ENCODE data around the gene PCLO.
"Not testable (repeated sequence)": the region's sequence is repeated elsewhere in the genome, so short reads cannot be mapped to it uniquely, and the experiment has no call there.

PCLO gene

DNA sequence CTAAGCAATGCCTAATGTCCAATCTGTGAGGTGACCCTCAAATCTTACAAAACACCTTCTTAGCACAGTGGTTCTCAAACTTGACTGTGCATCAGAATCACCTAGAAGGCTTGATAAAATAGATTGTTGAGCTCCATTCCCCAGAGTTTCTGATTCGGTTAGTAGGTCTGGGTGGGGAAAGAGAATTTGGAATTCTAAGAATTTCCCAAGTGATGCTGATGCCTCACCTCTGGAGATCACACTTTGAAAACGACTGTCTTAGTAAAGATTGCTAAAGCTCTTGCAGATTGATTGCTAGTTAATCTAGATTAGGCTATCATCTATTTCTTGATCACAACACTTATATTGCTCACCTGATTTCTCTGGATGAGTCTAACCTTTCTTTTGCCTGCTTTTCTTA lies 126.6 kb downstream of the PCLO start:
- no peaks in the 10 kb centered on the region for H3K27me3 ChIP-seq (ENCODE audit: control insufficient read depth, insufficient read depth, low read length)
- no peak overlapping the region for H3K4me3 ChIP-seq (ENCODE audit: low read length)
- no peak overlapping the region for H3K9ac ChIP-seq (ENCODE audit: low read length)
- no peak overlapping the region for H3K27ac ChIP-seq (ENCODE audit: low read length)
- H3K9me3 ChIP-seq (ENCODE audit: control insufficient read depth, low read depth, low read length) = no peaks in the 10 kb centered on the region
- no peaks in the 10 kb centered on the region for H3K4me1 ChIP-seq (ENCODE audit: control insufficient read depth, low read depth, low read length)
- H3K36me3 ChIP-seq (ENCODE audit: control insufficient read depth, low read depth, low read length) = no peaks in the 10 kb centered on the region

DNA sequence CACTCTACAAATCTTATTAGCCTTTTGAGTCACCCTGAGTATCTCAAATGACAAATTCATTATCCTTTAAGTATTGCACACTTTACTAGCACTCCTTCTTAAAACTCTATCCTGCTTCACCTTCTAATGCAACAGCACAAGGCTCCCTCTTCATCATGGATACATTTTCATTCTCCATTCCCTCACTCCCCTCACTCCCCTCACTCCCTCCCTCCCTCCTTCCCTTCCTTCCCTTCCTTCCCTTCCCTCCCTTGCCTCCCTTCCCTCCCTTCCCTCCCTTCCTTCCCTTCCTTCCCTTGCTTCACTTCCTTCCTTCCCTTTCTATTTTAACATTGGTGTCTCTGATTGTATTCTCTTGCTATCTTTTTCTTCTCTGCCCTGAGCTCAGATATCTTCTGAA lies 130.5 kb downstream of the PCLO start:
- Histone ChIP-seq H3K4me3 (ENCODE audit: low read length) (no peak overlapping the region), H3K4me1 (ENCODE audit: control insufficient read depth, low read depth, low read length) (no peaks in the 10 kb centered on the region), H3K9me3 (ENCODE audit: control insufficient read depth, low read depth, low read length) (no peaks in the 10 kb centered on the region), H3K27ac (ENCODE audit: low read length) (no peak overlapping the region), H3K36me3 (ENCODE audit: control insufficient read depth, low read depth, low read length) (no peaks in the 10 kb centered on the region), H3K27me3 (ENCODE audit: control insufficient read depth, insufficient read depth, low read length) (no peaks in the 10 kb centered on the region), H3K9ac (ENCODE audit: low read length) (no peak overlapping the region)

GRCh38 chr7:83023817-83024665 lies 138.6 kb downstream of the PCLO start:
- not testable (repeated sequence) for H3K9ac ChIP-seq (ENCODE audit: low read length); H3K9me3 ChIP-seq (ENCODE audit: control insufficient read depth, low read depth, low read length); H3K4me1 ChIP-seq (ENCODE audit: control insufficient read depth, low read depth, low read length); H3K4me3 ChIP-seq (ENCODE audit: low read length); H3K36me3 ChIP-seq (ENCODE audit: control insufficient read depth, low read depth, low read length); H3K27me3 ChIP-seq (ENCODE audit: control insufficient read depth, insufficient read depth, low read length); H3K27ac ChIP-seq (ENCODE audit: low read length)

- Histone ChIP-seq H3K4me3 (ENCODE audit: low read length) (no peak overlapping the region), H3K27me3 (ENCODE audit: control insufficient read depth, insufficient read depth, low read length) (no peaks in the 10 kb centered on the region), H3K27ac (ENCODE audit: low read length) (no peak overlapping the region), H3K9me3 (ENCODE audit: control insufficient read depth, low read depth, low read length) (no peaks in the 10 kb centered on the region), H3K9ac (ENCODE audit: low read length) (no peak overlapping the region), H3K36me3 (ENCODE audit: control insufficient read depth, low read depth, low read length) (no peaks in the 10 kb centered on the region), H3K4me1 (ENCODE audit: control insufficient read depth, low read depth, low read length) (peaks cover 4% of the 10 kb centered on the region)
These were observed 141.7 kb downstream of the PCLO start for GRCh38 chr7:83021032-83021431.

- Histone ChIP-seq H3K9ac (ENCODE audit: low read length) (no peak overlapping the region), H3K4me3 (ENCODE audit: low read length) (no peak overlapping the region), H3K9me3 (ENCODE audit: control insufficient read depth, low read depth, low read length) (no peaks in the 10 kb centered on the region), H3K27ac (ENCODE audit: low read length) (no peak overlapping the region), H3K36me3 (ENCODE audit: control insufficient read depth, low read depth, low read length) (no peaks in the 10 kb centered on the region), H3K27me3 (ENCODE audit: control insufficient read depth, insufficient read depth, low read length) (no peaks in the 10 kb centered on the region), H3K4me1 (ENCODE audit: control insufficient read depth, low read depth, low read length) (peaks cover 4% of the 10 kb centered on the region)
These were observed 142.5 kb downstream of the PCLO start for GRCh38 chr7:83020161-83020560.

DNA sequence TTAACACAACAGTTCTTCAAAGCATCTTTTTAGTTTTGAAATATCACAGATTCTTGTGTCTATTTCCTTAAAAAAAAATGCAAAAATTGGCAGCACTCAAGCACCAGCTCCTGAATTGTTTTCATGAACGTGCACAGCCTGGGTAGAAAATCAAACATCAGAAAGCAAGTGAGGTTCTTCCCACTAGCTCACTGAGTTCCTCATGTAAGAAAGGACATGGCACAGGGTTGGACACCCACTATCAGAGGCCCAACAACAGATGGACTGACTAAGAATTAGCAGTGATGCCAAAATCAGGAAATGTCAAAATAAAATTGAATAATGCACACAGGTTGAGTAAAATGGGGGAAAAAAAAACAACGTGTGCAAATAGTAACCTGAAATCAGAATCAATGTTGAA lies 146.8 kb downstream of the PCLO start:
- no peak overlapping the region for H3K4me3 ChIP-seq (ENCODE audit: low read length)
- no peaks in the 10 kb centered on the region for H3K27me3 ChIP-seq (ENCODE audit: control insufficient read depth, insufficient read depth, low read length)
- H3K27ac ChIP-seq (ENCODE audit: low read length) = no peak overlapping the region
- H3K9me3 ChIP-seq (ENCODE audit: control insufficient read depth, low read depth, low read length) = no peaks in the 10 kb centered on the region
- H3K4me1 ChIP-seq (ENCODE audit: control insufficient read depth, low read depth, low read length) = peaks cover 4% of the 10 kb centered on the region
- H3K9ac ChIP-seq (ENCODE audit: low read length) = no peak overlapping the region
- no peaks in the 10 kb centered on the region for H3K36me3 ChIP-seq (ENCODE audit: control insufficient read depth, low read depth, low read length)

DNA sequence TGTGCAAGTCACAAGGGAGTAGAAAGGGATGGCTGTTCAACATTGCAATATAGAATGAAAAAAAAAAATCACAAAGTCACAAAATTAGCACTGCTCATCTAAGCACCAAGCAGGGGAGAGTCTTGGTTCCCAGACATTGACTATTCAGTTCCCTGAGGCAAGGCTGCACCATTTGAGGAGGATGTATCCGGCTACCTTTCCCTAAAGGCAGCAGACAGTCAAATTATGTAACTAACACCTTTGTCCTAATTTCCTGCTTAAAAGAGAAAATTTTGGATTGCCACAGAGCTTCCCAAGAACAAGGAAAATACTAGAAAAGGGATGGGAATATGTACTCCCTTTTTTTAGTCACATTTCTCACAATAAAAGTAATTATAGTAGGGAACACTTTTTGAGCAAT lies 148.1 kb downstream of the PCLO start:
- no peak overlapping the region for H3K4me3 ChIP-seq (ENCODE audit: low read length)
- H3K4me1 ChIP-seq (ENCODE audit: control insufficient read depth, low read depth, low read length) = peaks cover 4% of the 10 kb centered on the region
- no peaks in the 10 kb centered on the region for H3K36me3 ChIP-seq (ENCODE audit: control insufficient read depth, low read depth, low read length)
- H3K9ac ChIP-seq (ENCODE audit: low read length) = no peak overlapping the region
- no peaks in the 10 kb centered on the region for H3K27me3 ChIP-seq (ENCODE audit: control insufficient read depth, insufficient read depth, low read length)
- no peaks in the 10 kb centered on the region for H3K9me3 ChIP-seq (ENCODE audit: control insufficient read depth, low read depth, low read length)
- H3K27ac ChIP-seq (ENCODE audit: low read length) = no peak overlapping the region

GRCh38 chr7:83011954-83012353 lies 150.7 kb downstream of the PCLO start:
- Histone ChIP-seq H3K4me3 (ENCODE audit: low read length) (no peak overlapping the region), H3K9ac (ENCODE audit: low read length) (no peak overlapping the region), H3K27me3 (ENCODE audit: control insufficient read depth, insufficient read depth, low read length) (no peaks in the 10 kb centered on the region), H3K36me3 (ENCODE audit: control insufficient read depth, low read depth, low read length) (no peaks in the 10 kb centered on the region), H3K27ac (ENCODE audit: low read length) (no peak overlapping the region), H3K9me3 (ENCODE audit: control insufficient read depth, low read depth, low read length) (no peaks in the 10 kb centered on the region), H3K4me1 (ENCODE audit: control insufficient read depth, low read depth, low read length) (peaks cover 3% of the 10 kb centered on the region)

DNA sequence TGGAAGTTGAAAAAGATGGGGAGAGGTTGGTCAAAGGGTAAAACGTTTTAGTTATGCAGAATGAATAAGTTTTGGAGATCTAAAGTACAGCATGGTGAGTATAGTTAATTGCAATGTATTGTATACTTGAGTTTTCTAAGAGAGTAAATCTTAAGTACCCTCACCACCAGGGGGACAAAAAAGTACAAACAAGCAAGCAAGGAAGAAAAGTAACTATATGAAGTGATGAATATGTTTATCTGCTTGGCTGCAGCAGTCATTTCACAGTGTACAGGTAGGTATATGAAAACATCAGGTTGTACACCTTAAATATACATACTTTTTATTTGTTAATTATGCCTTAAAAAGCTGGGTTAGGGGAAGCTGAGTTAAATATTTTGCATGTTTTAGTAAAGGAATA lies 157.3 kb downstream of the PCLO start:
- no peak overlapping the region for H3K27ac ChIP-seq (ENCODE audit: low read length)
- no peaks in the 10 kb centered on the region for H3K36me3 ChIP-seq (ENCODE audit: control insufficient read depth, low read depth, low read length)
- no peak overlapping the region for H3K9ac ChIP-seq (ENCODE audit: low read length)
- no peaks in the 10 kb centered on the region for H3K9me3 ChIP-seq (ENCODE audit: control insufficient read depth, low read depth, low read length)
- H3K4me1 ChIP-seq (ENCODE audit: control insufficient read depth, low read depth, low read length) = no peaks in the 10 kb centered on the region
- no peaks in the 10 kb centered on the region for H3K27me3 ChIP-seq (ENCODE audit: control insufficient read depth, insufficient read depth, low read length)
- no peak overlapping the region for H3K4me3 ChIP-seq (ENCODE audit: low read length)

DNA sequence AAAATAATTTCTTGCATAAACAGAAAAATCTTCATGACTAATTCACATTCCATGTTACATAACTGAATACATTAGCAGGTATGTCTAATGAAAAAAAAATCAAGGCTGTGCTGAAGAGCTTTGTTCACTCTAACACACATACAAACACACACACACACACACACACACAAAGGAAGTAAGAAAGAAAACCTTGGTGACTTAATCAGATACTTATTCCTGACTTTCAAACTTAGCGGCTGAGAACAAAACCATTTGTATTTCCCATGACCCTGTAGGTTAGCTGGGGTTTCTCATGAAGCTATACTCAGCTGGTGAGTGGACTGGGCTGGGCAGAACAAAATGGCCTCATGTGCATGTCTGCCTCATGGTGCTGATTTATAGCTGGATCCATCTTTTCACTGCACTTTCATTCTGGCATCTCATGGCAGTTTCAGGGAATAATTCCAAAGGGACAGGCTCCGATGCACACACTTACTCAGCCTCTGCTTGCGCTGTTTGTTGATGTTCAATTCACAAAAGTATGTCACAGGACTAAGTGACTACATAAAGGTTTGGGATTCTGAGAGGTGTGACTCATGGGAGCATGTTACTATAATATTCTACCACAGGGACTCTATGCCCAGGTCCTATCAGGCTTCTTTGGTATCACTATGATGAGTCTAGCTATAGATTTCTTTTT lies 161.2 kb downstream of the PCLO start:
- Histone ChIP-seq H3K9ac (ENCODE audit: low read length) (no peak overlapping the region), H3K9me3 (ENCODE audit: control insufficient read depth, low read depth, low read length) (no peaks in the 10 kb centered on the region), H3K27ac (ENCODE audit: low read length) (no peak overlapping the region), H3K36me3 (ENCODE audit: control insufficient read depth, low read depth, low read length) (no peaks in the 10 kb centered on the region), H3K4me3 (ENCODE audit: low read length) (no peak overlapping the region), H3K4me1 (ENCODE audit: control insufficient read depth, low read depth, low read length) (no peaks in the 10 kb centered on the region), H3K27me3 (ENCODE audit: control insufficient read depth, insufficient read depth, low read length) (no peaks in the 10 kb centered on the region)

DNA sequence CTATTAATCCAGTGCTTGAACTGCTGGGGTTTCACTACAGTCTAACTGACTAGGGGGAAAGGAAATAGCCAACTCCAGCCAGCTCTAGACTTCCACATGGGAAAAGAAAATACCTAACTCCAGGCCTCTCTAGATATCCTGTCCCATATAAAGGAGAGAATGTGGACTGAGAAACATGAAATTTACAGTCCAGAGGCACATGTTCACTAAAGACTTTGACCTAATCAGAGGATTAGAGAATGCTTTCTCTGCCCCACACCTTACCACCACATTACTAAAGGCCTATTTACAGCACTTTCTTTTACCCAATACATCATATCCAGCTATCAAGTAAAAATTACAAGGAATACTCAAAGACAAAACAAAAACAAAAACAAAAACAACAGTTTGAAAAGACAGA lies 164.2 kb downstream of the PCLO start:
- no peak overlapping the region for H3K9ac ChIP-seq (ENCODE audit: low read length)
- H3K36me3 ChIP-seq (ENCODE audit: control insufficient read depth, low read depth, low read length) = no peaks in the 10 kb centered on the region
- H3K9me3 ChIP-seq (ENCODE audit: control insufficient read depth, low read depth, low read length) = no peaks in the 10 kb centered on the region
- H3K4me3 ChIP-seq (ENCODE audit: low read length) = no peak overlapping the region
- H3K27me3 ChIP-seq (ENCODE audit: control insufficient read depth, insufficient read depth, low read length) = no peaks in the 10 kb centered on the region
- no peaks in the 10 kb centered on the region for H3K4me1 ChIP-seq (ENCODE audit: control insufficient read depth, low read depth, low read length)
- H3K27ac ChIP-seq (ENCODE audit: low read length) = no peak overlapping the region
